H9 (cell line): ENCODE results near the gene PRMT7. TPM values are rescaled to one million over a fixed set of nuclear protein-coding genes. Genes with fewer than 3 reads are reported as not detected.

Source experiments
- DNase-seq: peaks from one replicate; pipeline ENCODE4 v3.0.0-alpha.2; 2017
- H2AFZ ChIP-seq: one replicate; pipeline ENCODE4 v1.6.1; 2013; ENCODE audit warnings: mild to moderate bottlenecking, low read length, control low read depth, moderate library complexity
- H2AK5ac ChIP-seq: 2 replicates; pipeline ENCODE4 v1.6.1; 2013; ENCODE audit warnings: low read length, control low read depth, mixed read lengths; ENCODE audit not compliant: insufficient read length
- H2BK120ac ChIP-seq: one replicate; pipeline ENCODE4 v1.6.1; 2013; ENCODE audit warnings: low read depth, mild to moderate bottlenecking, low read length, control low read depth, inconsistent platforms; ENCODE audit not compliant: poor library complexity, severe bottlenecking
- H2BK12ac ChIP-seq: 2 replicates; pipeline ENCODE4 v1.6.1; 2013; ENCODE audit warnings: low read length, control low read depth, mixed read lengths, low read depth; ENCODE audit not compliant: insufficient read length
- H2BK15ac ChIP-seq: 2 replicates; pipeline ENCODE4 v1.6.1; 2013; ENCODE audit warnings: low read depth, low read length, control low read depth
- H2BK20ac ChIP-seq: one replicate; pipeline ENCODE4 v1.6.1; 2013; ENCODE audit warnings: low read depth, mild to moderate bottlenecking, low read length, control low read depth, inconsistent platforms; ENCODE audit not compliant: poor library complexity, severe bottlenecking
- H2BK5ac ChIP-seq: 2 replicates; pipeline ENCODE4 v1.6.1; 2013; ENCODE audit warnings: low read length, control low read depth, mixed read lengths; ENCODE audit not compliant: insufficient read length
- H3K14ac ChIP-seq: 2 replicates; pipeline ENCODE4 v1.6.1; 2013; ENCODE audit warnings: low read length, control low read depth; ENCODE audit not compliant: insufficient read depth
- H3K18ac ChIP-seq: 2 replicates; pipeline ENCODE4 v1.6.1; 2013; ENCODE audit warnings: low read depth, mild to moderate bottlenecking, mixed read lengths, low read length, control low read depth; ENCODE audit not compliant: insufficient read length
- H3K23ac ChIP-seq: 2 replicates; pipeline ENCODE4 v1.6.1; 2013; ENCODE audit warnings: low read length, control low read depth, mixed read lengths, low read depth; ENCODE audit not compliant: insufficient read length
- H3K23me2 ChIP-seq: 2 replicates; pipeline ENCODE4 v1.6.1; 2013; ENCODE audit warnings: low read depth, mild to moderate bottlenecking, mixed read lengths, low read length, control low read depth; ENCODE audit not compliant: insufficient read length, poor library complexity, severe bottlenecking
- H3K27ac ChIP-seq: 2 replicates; pipeline ENCODE4 v1.5.1; 2013; ENCODE audit warnings: low read length, control low read depth, mixed read lengths, low read depth; ENCODE audit not compliant: insufficient read length
- H3K27me3 ChIP-seq: 2 replicates; pipeline ENCODE4 v1.6.1; 2013; ENCODE audit warnings: low read length, control low read depth, inconsistent platforms; ENCODE audit not compliant: insufficient read depth
- H3K4ac ChIP-seq: 2 replicates; pipeline ENCODE4 v1.6.1; 2013; ENCODE audit warnings: low read depth, mild to moderate bottlenecking, control low read depth, inconsistent platforms, low read length, moderate library complexity
- H3K4me1 ChIP-seq: 2 replicates; pipeline ENCODE4 v1.6.1; 2013; ENCODE audit warnings: low read length, control low read depth, inconsistent platforms; ENCODE audit not compliant: insufficient read depth
- H3K4me2 ChIP-seq: 2 replicates; pipeline ENCODE4 v1.6.1; 2013; ENCODE audit warnings: low read length, control low read depth, mixed read lengths; ENCODE audit not compliant: insufficient read length, insufficient read depth
- H3K56ac ChIP-seq: 2 replicates; pipeline ENCODE4 v1.6.1; 2013; ENCODE audit warnings: low read depth, mild to moderate bottlenecking, mixed read lengths, low read length, control low read depth; ENCODE audit not compliant: insufficient read length
- H3K79me1 ChIP-seq: 2 replicates; pipeline ENCODE4 v1.6.1; 2013; ENCODE audit warnings: low read depth, mild to moderate bottlenecking, moderate library complexity, low read length, control low read depth, inconsistent platforms; ENCODE audit not compliant: insufficient read depth, poor library complexity, severe bottlenecking
- H3K79me2 ChIP-seq: 2 replicates; pipeline ENCODE4 v1.6.1; 2013; ENCODE audit warnings: low read length, control low read depth, inconsistent platforms; ENCODE audit not compliant: insufficient read depth
- H3K9ac ChIP-seq: 2 replicates; pipeline ENCODE4 v1.6.1; 2013; ENCODE audit warnings: low read length, control low read depth, mixed read lengths; ENCODE audit not compliant: insufficient read length; ENCODE audit errors: extremely low read depth
- H3K9me3 ChIP-seq: one replicate; pipeline ENCODE4 v1.6.1; 2013; ENCODE audit warnings: low read depth, low read length, inconsistent platforms; ENCODE audit not compliant: control insufficient read depth
- H3T11ph ChIP-seq: one replicate; pipeline ENCODE4 v1.6.1; 2013; ENCODE audit warnings: mild to moderate bottlenecking, low read length, control low read depth, inconsistent platforms
- H4K20me1 ChIP-seq: one replicate; pipeline ENCODE4 v1.6.1; 2013; ENCODE audit not compliant: control insufficient read depth, insufficient read length, insufficient read depth
- H4K5ac ChIP-seq: 2 replicates; pipeline ENCODE4 v1.6.1; 2013; ENCODE audit warnings: low read depth, mild to moderate bottlenecking, mixed read lengths, low read length, control low read depth; ENCODE audit not compliant: insufficient read length
- H4K8ac ChIP-seq: replicated peaks from 2 replicates; pipeline ENCODE4 v1.6.1; 2013; ENCODE audit warnings: low read length, control low read depth, mixed read lengths, low read depth; ENCODE audit not compliant: insufficient read length
- H4K91ac ChIP-seq: 2 replicates; pipeline ENCODE4 v1.6.1; 2013; ENCODE audit warnings: low read depth, mild to moderate bottlenecking, moderate library complexity, mixed read lengths, low read length, control low read depth; ENCODE audit not compliant: insufficient read length
- H3K27ac Mint-ChIP-seq, 3 experiments: 2 replicates in 2 of 3; 3 replicates in 1 of 3; pipeline ENCODE4 v1.8.0; 2020 to 2021; ENCODE audit warnings: mixed read lengths in 3 of 3, mild to moderate bottlenecking in 1 of 3, moderate library complexity in 1 of 3
- H3K27me3 Mint-ChIP-seq: 2 replicates; pipeline ENCODE4 v1.8.0; 2021; ENCODE audit warnings: low read depth, mild to moderate bottlenecking, moderate library complexity, mixed read lengths
- H3K36me3 Mint-ChIP-seq, 3 experiments: 2 replicates in 2 of 3; 3 replicates in 1 of 3; pipeline ENCODE4 v1.8.0; 2020 to 2021; ENCODE audit warnings: low read depth in 3 of 3, mixed read lengths in 3 of 3; ENCODE audit not compliant: insufficient read depth in 1 of 3
- H3K4me1 Mint-ChIP-seq, 2 experiments: 2 replicates each; pipeline ENCODE4 v1.8.0; 2020; ENCODE audit warnings: mixed read lengths in 2 of 2
- H3K4me3 Mint-ChIP-seq, 2 experiments: 2 replicates in 1 of 2; 3 replicates in 1 of 2; pipeline ENCODE4 v1.8.0; 2020 to 2021; ENCODE audit warnings: mild to moderate bottlenecking in 2 of 2, mixed read lengths in 2 of 2, moderate library complexity in 1 of 2
- H3K9me3 Mint-ChIP-seq, 2 experiments: 2 replicates in 1 of 2; 3 replicates in 1 of 2; pipeline ENCODE4 v1.8.0; 2020; ENCODE audit warnings: mild to moderate bottlenecking in 2 of 2, mixed read lengths in 2 of 2, moderate library complexity in 1 of 2
- CTCF ChIP-seq: fragments of 200-600 bp; sonication (generic); conservative IDR thresholded peaks from 3 replicates; pipeline ENCODE4 v1.8.0; 2021; ENCODE audit warnings: antibody characterized with exemption, mild to moderate bottlenecking
- WGBS: extraction: QIAGEN DNeasy Blood & Tissue Kit; methylation state at CpG from one replicate; pipeline ENCODE4 v1.1.7; 2013; ENCODE audit warnings: missing lambda C conversion rate, low lambda C conversion rate, mixed read lengths; ENCODE audit not compliant: insufficient read length; ENCODE audit errors: extremely low coverage; 5-methylcytosine and 5-hydroxymethylcytosine counted together
- total RNA-seq: library from RNA; stranded (reverse); gene quantifications from 2 replicates; pipeline ENCODE4 v1.2.1, GENCODE V29; 2021

Gene PRMT7
- total RNA-seq, 1 experiment from 2014 or later, result 56.6 TPM

GRCh38 chr16:68381363-68381724 is 70.5 kb downstream of the PRMT7 start:
- Histone ChIP-seq H3K14ac (no peak overlapping the region), H4K91ac (no peak overlapping the region), H3K27me3 (no peaks in the 10 kb centered on the region), H3K79me2 (no peaks in the 10 kb centered on the region), H3K23me2 (no peaks in the 10 kb centered on the region), H3K79me1 (no peaks in the 10 kb centered on the region), H3T11ph (no peak overlapping the region), H3K56ac (no peak overlapping the region), H4K5ac (no peak overlapping the region), H4K20me1 (no peaks in the 10 kb centered on the region), H2BK12ac (no peak overlapping the region), H2AK5ac (no peak overlapping the region), H3K4ac (no peak overlapping the region), H2BK5ac (no peak overlapping the region), H2AFZ (no peak overlapping the region), H3K4me2 (no peak overlapping the region), H4K8ac (no peak overlapping the region), H3K18ac (no peak overlapping the region), H2BK120ac (no peak overlapping the region), H3K4me1 (peaks cover 11% of the 10 kb centered on the region; the same call in 1 of the 2 replicates), H3K9me3 (no peaks in the 10 kb centered on the region), H2BK15ac (no peak overlapping the region), H3K27ac (no peak overlapping the region), H3K9ac (no peak overlapping the region), H3K23ac (no peak overlapping the region), H2BK20ac (no peak overlapping the region)
- DNase-seq, result no peak
- Mint-ChIP-seq H3K27me3 (peaks cover 9% of the 10 kb centered on the region; the same call in 1 of the 2 replicates), H3K27ac (no peak overlapping the region), H3K4me1 (peaks cover 37 to 38% of the 10 kb centered on the region in 2 experiments), H3K36me3 (no peaks in the 10 kb centered on the region; a peak in 1 of 7 replicates), H3K9me3 (no peaks in the 10 kb centered on the region; a peak in 1 of 5 replicates), H3K4me3 (no peak overlapping the region)
- no peak for TF ChIP-seq CTCF
- WGBS, result no CpG with 5 or more reads among the region's 7 CpGs
